ENCODE measurements around the gene CTBP2.

Gene CTBP2

DNA sequence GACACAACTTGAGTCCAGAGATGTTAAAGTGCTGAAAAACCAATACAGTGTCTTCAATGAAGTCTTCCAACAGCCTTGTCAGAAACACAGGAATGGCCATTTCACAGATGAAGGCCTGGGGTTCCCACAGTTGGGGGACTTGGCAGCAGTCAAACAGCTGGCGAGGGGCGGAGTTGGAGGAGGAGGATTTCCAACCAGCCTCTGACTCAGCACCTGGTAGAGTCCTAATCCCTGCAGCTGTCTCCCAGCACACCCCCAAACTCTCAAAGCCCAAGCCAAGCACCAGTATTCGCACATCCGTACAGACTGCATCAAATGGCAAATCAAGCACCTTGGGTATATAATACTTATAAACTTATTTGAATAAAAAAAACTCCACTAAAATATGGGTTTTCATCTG is 28.0 kb downstream of the CTBP2 start:
- H3K4me3 ChIP-seq (ENCODE audit: low read length): no peak overlapping the region
- DNase-seq (ENCODE audit: low read depth, low spot score): no peak

DNA sequence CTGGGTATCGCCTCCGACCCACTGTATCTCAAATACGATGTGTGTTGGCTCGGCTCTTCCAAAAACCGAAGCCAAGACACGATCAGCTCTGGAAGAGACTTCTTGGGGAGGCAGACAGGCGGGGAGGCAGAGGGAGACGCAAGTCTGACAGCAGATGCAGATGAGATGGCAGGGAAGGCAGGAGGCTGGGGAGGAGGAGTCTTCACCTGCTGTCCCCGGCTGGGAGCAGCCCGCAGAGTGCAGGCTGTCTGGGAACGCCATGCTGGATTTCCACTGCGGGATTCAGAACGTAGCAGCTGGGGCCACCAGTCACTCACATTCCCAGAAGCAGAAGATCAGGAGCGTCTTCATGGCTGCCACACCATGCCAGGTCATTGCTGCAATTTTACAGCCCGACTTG is 29.4 kb downstream of the CTBP2 start:
- DNase-seq (ENCODE audit: low read depth, low spot score): no peak
- no peak overlapping the region for H3K4me3 ChIP-seq (ENCODE audit: low read length)

DNA sequence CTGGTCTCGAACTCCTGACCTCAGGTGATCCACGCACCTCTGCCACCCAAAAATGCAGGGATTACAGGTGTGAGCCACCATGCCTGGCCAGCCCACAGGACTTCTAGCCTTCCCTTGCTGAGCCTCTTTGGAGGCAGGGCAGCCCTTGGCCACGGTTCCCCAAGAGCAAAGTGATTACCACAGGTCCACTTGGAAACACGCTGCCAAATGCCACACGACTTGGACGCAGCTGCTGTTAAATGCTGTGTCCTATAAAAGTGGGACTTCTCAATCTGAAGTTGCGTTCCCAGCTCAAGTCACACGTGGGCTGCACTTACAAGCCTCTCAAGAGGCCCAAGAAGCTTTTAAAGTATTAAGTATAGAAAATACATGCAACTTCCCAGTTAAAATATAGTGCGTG is 30.1 kb downstream of the CTBP2 start:
- no peak overlapping the region for H3K4me3 ChIP-seq (ENCODE audit: low read length)
- DNase-seq (ENCODE audit: low read depth, low spot score): no peak

DNA sequence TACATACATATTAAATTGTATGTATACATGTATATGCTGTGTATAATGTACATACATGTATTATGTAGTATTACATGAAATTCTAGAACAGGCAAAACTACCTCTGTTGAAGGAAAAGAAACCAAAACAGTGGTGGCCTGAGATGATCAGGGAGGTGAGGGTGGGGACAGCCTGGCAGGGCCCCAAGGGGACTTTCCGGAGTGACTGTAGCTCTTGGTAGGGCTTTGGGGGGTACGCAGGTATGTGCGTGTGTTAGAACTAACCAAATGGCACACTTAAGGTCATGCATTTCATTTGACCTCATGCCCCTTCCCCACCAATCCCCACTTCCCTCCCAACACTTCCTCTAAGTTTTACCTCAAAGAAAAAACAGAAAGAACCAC is 31.3 kb downstream of the CTBP2 start:
- DNase-seq (ENCODE audit: low read depth, low spot score): no peak
- no peak overlapping the region for H3K4me3 ChIP-seq (ENCODE audit: low read length)

DNA sequence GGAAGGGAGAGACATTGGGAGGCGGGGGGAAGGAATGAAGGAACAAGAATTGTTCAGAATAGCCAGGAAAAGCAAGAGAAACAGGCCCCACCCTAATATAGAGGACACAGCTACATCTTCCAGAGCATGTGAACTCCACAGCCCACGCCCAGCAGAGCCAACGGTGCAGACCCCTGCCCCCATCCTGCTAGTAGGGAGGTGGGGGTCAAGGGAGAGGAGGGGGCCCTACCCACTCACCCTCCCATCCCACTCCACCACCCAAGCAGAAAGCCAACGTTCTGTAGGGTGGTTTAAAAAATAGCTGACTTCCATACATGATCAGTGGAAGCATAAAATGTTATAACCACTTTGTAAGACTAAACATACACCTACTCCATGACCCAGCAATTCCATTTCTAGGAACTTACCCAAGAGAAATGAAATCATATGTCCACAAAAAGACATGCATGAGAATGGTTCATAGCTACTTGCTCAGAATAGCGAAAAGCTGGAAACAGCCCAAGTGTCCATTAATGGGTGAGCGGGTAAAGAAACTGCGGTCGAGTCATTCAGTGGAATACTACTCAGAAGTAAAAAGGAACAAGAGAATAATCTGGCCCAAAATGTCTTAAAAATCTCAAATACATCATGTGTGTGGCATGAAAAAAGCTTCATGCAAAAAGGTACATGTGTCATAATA is 31.8 kb downstream of the CTBP2 start:
- DNase-seq (ENCODE audit: low read depth, low spot score): no peak
- H3K4me3 ChIP-seq (ENCODE audit: low read length): no peak overlapping the region

DNA sequence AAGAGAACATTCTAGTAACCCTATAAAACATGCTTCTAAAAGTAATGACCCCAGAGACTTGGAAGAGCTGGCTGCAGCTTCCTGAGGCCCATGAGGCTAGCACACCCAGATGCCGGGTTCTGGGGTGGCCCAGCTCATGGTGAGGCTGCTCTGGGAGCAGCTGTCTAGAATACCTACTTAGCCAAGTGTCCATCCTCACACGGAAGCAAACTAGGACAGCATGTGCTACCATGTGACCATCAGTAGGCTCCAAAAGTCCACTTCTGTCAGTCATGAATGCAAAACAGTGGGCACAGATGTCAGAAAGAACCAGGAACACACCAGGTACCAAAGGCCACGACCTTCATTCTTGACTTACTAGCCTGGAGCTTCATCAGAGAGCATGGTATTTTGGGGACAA is 32.4 kb downstream of the CTBP2 start:
- H3K4me3 ChIP-seq (ENCODE audit: low read length): no peak overlapping the region
- DNase-seq (ENCODE audit: low read depth, low spot score): no peak

DNA sequence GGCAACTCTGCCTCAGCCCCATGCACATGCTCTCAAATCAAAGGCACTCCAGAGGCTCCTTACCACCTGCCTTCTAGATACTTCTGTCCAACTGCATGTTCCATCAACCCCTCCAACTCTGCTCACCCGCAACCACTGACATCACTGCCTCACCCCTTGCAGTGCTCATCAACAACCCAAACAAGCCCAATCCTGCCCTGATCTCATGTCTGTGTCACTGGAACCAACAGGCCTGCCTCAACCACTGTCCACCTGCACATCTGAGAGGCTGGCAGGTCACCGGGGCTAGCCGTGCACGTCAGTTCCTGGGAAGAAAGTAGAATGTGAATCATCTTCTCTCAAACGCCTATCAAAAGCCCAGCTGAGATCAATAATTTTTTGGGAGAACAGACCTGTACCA is 33.3 kb downstream of the CTBP2 start:
- H3K4me3 ChIP-seq (ENCODE audit: low read length): no peak overlapping the region
- no peak for DNase-seq (ENCODE audit: low read depth, low spot score)

DNA sequence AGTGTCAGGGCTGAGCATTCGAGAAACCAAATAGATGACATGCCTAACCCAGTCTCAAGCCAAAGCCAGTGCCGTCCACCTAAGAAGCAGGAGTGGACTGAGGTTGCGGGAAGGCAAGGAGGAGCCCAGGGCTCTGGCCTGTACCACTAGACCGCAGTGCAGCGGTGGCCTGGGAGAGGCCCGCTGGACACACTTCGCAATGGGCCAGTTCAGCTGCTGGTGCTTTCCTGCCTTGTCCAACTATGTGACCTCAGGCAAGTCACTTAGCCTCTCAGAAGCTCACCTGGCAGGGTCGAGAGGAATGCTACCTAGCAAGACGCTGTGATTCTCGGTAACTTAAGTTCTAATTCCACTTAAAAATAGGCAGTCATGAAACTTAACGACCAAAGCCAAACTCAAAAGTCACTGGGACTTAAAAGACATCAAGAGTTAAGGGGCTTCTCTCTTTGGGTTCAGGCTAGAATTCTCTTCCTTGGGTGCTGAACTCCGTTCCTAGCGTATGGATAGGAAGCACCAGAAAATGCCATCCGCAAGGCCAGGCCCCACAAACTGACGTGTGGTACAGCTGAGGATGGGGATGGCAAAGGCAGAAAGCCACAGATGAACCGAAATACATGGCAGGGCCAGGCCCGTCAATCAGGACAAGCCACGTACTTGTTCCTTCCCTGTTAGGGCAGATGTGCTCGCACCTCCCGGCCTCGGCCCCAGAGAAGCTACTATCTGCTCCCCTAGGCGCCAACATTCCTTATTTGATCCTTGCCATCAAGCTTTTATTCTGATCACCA is 34.2 kb downstream of the CTBP2 start:
- DNase-seq (ENCODE audit: low read depth, low spot score): no peak

DNA sequence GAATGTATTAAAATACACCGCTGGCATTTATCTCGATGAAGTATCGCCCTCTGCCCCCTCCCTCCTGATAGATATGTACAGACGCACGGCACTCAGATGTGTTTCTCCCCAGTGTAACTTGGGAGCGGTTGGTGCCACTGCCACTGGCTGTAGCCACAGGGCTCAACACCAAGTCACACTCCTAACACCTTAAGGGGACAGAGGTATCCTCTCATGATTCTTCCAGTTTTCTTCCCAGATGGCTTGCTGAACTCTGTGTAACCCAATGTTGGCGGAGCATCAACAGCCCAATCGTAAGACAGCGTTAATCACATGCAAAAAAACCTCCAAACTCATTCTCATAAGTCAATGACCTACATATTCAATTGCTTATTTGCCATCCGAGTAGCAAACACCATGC is 35.5 kb downstream of the CTBP2 start:
- H3K4me3 ChIP-seq (ENCODE audit: low read length): no peak overlapping the region
- no peak for DNase-seq (ENCODE audit: low read depth, low spot score)

More for the DNA sequence above, 34.2 kb downstream of the CTBP2 start:
- H3K4me3 ChIP-seq (ENCODE audit: low read length): no peak overlapping the region

DNA sequence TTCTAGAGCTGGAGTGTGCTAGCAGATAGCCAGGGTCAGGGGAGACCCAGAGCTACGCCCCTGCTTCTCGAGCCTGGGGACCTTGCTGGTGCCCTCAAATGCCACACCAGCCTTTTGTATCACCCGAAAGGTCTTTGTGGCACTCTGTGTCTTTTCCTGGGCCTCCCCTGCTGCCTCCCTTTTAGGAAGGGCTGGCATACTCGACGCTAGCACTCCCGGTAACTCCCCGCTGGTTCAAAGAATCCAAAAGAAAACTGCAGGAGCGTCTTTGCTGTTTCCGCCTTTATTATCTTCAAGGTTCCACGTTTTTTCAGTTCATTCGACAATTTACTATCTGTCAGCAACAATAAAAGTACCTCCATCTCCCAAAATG is 36.3 kb downstream of the CTBP2 start:
- no peak for DNase-seq (ENCODE audit: low read depth, low spot score)
- H3K4me3 ChIP-seq (ENCODE audit: low read length): no peak overlapping the region

DNA sequence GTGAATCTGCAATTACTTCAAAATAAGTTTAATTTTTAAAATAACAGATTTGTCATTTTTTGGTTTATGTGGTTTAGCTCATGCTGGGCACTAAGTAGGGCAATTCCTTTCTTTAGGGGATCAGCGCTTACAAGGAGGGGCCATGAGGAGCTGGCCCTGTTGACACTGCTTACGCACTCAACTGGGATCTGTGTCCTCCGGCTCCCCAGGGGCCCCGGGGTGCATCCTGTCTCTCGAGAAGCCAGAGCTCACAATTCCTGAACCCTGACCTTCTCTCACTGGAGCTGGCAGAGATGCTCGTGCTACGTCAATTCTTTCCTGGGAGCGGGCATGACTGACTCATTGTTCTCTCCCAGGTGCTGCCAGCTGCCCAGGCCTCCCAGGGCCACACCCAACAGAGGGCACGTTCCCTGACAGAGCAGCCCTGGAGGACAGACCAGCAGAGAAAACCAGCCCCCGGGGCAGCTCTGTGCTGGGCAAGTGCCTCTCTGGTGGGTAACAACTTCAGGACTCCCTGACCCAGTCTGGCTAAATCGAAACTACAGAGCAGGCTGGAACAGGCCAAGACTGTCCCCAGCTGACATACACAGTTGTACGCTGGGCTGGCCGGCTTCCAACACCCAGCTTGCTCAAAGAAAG is 36.8 kb downstream of the CTBP2 start:
- no peak for DNase-seq (ENCODE audit: low read depth, low spot score)
- no peak overlapping the region for H3K4me3 ChIP-seq (ENCODE audit: low read length)

DNA sequence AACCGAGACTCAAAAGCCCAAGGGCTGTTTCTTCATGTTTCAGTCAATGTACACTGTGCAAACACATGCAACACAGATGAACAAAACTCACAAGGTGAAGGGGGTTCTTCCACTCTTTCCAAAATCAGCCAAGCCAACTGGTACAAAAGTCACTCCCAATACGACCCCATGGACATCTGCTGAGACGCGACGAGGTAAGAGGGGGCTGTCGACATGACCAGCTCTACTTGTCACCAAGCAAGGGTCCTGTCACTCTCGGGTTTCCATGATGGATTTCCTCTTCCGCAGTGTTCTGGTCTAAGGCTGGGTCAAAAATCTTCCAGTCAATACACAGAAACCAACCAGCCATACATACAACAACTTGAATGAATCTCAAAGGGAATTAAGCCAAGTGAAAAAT is 37.8 kb downstream of the CTBP2 start:
- DNase-seq (ENCODE audit: low read depth, low spot score): no peak

DNA sequence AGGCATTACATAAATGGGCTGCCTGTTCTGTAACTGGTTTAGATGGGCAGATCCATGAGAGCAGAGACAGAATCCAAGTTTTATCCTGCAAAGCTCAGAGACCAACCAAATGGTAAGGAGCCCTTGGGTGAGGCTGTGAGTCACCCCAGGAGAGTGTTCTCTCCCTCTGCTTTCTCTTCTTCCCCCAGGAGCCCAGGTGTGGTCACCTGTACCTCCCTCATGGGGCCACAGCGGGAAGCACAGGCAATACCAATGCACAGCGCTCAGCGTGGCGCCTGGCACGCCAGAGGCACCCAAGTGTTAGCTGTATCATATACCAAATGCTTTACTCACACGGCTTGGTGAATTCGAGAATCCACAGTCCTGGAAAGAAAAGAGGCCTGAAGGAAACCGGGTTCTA is 39.4 kb downstream of the CTBP2 start:
- DNase-seq (ENCODE audit: low read depth, low spot score): no peak
- no peak overlapping the region for H3K4me3 ChIP-seq (ENCODE audit: low read length)

More for the DNA sequence above, 37.8 kb downstream of the CTBP2 start:
- no peak overlapping the region for H3K4me3 ChIP-seq (ENCODE audit: low read length)

DNA sequence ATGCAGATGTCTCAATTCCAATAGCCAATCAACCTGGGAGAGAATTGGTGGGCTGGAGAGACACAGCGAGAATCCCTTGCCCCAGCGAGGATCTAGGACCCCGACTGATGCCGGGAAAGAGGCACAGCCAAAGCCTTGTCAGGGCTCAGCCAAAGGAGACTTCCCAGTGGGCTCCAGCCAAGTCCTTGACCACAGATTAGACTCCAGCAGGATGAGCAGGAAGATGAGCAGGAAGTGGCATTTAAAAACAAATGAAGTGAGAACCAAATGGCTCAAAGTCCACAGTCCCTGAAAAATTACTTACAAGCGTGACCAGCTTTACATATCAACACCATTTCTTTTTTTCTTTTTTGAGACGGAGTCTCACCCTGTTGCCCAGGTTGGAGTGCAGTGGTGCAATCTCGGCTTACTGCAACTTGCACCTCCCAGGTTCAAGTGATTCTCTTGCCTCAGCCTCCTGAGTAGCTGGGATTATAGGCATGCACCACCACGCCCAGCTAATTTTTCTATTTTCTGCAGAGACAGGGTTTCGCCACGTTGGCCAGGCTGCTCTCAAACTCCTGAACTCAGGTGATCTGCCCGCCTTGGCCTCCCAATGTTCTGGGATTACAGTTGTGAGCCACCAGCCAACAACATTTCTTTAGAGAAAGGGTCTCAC is 40.2 kb downstream of the CTBP2 start:
- no peak overlapping the region for H3K4me3 ChIP-seq (ENCODE audit: low read length)
- no peak for DNase-seq (ENCODE audit: low read depth, low spot score)

DNA sequence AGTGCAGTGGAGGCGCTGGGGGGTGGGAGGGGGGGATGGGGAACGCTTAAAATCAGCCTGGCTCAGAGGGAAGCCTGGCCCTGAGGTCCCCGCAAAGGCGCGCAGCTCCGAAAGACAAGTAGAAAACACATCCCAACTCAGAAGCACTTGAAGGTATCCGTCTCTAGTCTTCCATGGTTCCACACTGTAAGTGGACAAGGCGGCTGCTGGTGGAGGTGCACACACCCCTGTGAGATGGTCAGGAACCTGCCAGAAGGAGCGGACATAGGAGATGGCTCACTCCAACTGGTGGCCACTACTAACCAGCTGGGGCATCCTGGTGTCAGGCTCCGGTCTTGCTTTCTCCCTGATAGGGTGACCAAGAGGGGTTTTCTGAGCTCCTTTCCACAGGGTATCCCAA is 41.7 kb downstream of the CTBP2 start:
- DNase-seq (ENCODE audit: low read depth, low spot score): no peak
- no peak overlapping the region for H3K4me3 ChIP-seq (ENCODE audit: low read length)

DNA sequence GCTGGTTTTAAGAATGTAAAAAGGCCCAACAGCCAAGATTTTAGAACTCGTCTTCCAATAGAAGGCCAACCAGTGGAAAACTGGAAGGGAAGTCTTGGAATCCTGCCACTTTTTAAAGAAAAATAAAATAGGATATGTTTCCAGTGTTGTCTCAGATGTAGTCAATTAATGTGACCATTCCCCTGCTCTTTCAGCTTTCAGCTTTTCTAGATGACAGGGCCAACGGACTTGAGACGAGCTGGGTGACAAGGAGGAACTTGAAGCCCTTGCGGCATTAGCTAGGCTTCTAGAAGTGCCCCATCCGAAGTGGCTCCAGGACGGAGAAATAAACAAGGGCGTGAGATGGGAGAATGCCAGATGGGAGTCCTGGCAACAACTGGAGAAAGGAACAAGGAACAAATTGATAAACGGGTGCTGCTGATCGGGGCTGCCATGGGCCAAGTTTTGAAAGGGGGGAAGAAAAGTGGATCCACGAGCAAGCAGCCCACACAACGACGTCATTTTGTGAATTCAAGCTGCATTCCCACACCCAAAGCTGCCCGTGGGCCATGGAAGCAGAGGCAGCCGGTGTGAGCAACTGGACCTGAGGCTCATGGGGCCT is 42.3 kb downstream of the CTBP2 start:
- no peak for DNase-seq (ENCODE audit: low read depth, low spot score)

DNA sequence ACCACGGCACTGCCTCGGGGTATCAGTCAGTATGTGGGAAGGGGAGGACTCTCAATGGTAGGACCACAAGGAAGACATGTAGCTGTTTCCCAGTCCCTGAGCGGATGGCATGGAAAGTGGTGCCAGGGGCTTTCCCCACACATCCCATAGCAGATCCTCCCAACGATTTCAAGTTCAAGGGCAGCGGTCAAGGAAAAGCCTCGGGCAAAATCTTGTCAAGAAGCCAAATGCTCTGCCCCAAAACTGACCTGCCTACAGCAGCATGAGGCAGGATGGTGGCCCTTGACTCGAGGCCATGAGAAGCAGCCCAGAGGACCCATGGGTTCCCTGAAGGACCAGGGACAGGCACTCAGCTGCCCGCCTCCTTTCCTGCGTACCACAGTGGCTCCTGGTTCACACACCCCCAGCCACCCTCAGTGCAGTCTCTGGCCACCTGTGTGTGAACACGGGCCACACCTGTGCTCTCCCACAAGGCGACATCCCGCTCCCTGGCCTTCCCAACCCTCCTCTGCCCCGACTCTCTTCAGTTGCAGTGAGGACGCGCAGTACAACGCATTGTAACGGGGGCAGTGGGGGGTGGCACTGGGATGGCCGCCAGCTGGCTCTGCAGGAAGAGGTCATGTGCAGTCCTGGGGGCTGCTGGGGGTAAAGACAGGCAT is 43.6 kb downstream of the CTBP2 start:
- H3K4me3 ChIP-seq (ENCODE audit: low read length): no peak overlapping the region
- DNase-seq (ENCODE audit: low read depth, low spot score): no peak

More for the DNA sequence above, 42.3 kb downstream of the CTBP2 start:
- H3K4me3 ChIP-seq (ENCODE audit: low read length): no peak overlapping the region

DNA sequence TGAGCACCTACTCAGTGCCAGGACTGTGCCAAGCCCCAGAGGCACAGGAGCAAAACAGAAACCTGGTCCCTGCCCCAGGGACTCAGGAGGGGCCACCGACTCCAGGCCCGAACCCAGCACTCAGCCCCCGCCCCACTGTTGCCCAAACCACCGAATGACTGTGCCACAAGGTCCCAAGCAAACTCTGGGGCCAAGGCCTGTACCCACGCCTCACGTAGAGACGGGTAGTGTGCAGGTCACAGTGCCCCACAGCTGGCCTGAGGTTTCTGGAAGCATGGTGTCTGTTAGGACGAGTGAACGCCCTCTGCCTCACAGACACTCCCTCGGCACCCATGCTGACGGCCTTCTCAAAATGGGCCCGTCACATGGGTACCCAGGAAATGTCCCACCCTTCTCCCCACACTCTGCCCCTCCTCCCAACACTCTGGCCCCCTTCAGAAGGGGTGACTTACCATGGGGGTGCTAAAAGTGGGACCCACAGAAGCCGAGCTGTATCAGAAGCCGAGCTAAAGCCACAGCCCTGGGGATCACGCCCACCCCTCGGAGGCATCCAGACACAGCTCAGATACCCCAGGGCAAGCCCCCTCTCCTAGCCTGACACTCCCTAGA is 44.2 kb downstream of the CTBP2 start:
- no peak overlapping the region for H3K4me3 ChIP-seq (ENCODE audit: low read length)
- no peak for DNase-seq (ENCODE audit: low read depth, low spot score)

DNA sequence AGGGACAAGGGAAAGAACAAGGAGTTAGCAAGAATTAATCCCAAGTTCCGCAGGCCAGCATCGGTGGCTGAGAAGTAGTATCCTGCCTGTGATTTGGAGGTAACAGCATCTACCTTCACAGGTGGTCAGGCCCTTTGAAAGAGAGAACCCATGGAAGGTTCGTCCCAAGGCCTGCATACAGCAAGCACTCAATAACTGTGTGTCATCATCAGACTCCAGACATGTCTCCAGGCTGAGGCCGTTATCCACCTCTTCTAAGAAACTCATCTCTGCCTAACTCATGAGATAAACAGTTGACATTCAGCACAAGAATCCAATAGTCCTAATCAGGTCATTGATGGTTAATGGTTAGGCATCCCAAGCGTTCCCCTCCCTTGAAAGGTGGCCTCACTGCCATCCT is 45.0 kb downstream of the CTBP2 start:
- no peak for DNase-seq (ENCODE audit: low read depth, low spot score)
- no peak overlapping the region for H3K4me3 ChIP-seq (ENCODE audit: low read length)
